ENCODE results near the gene XK. TPM values are rescaled to one million over a fixed set of nuclear protein-coding genes. Genes with fewer than 3 reads are reported as not detected.

The XK gene
- total RNA-seq, 2 donors from 2014 or later: 0.17 to 0.33 TPM

- no peak for DNase-seq (ENCODE audit: low spot score)
- no peak for ATAC-seq
These were observed 94.3 kb downstream of the XK start, which contains the start of gene CYBB for GRCh38 chrX:37779857-37780256. Gene CYBB, plus strand, starts transcription at chrX:37780059. Its CDS starts 19 bp downstream, at chrX:37780078.

GRCh38 chrX:37781081-37781480, 95.5 kb downstream of the XK start:
- Mint-ChIP-seq H3K27me3 (peaks cover 0 to 11% of the 10 kb centered on the region in 2 donors), H3K9me3 (no peaks in the 10 kb centered on the region), H3K4me3 (no peak overlapping the region), H3K36me3 (no peaks in the 10 kb centered on the region), H3K27ac (no peak overlapping the region), H3K4me1 (ENCODE audit: low read depth in 2 of 2) (peaks cover 12 to 14% of the 10 kb centered on the region in 2 donors)
- no peak for DNase-seq (ENCODE audit: low spot score)
- no peak for ATAC-seq

More at GRCh38 chrX:37779857-37780256, 94.3 kb downstream of the XK start, which contains the start of gene CYBB:
- H3K4me1 Mint-ChIP-seq (ENCODE audit: low read depth in 2 of 2): peaks cover 18 to 20% of the 10 kb centered on the region in 2 donors
- H3K27me3 Mint-ChIP-seq: peaks cover 0 to 11% of the 10 kb centered on the region in 2 donors
- no peak within 1 kb of the TSS for H3K4me3 Mint-ChIP-seq
- no peaks in the 10 kb centered on the region for H3K36me3 Mint-ChIP-seq
- no peak within 1 kb of the TSS for H3K27ac Mint-ChIP-seq
- H3K9me3 Mint-ChIP-seq: no peaks in the 10 kb centered on the region

Other genes with a start within 250 kb of the XK start
- gene LANCL3, start 114.1 kb upstream of the XK start, total RNA-seq: 1 to 10 TPM; 1.5 to 4.4 TPM
- gene CYBB, start 94.3 kb downstream of the XK start, total RNA-seq: under 1 TPM; 0.10 to 0.70 TPM
- gene DYNLT3, start 161.8 kb downstream of the XK start, total RNA-seq: 10 to 100 TPM in 1 of 2 donors, 1 to 10 TPM in 1; 8.9 to 21.4 TPM